ENCODE results near the gene SV2C.
"Not testable (repeated sequence)": the region's sequence is repeated elsewhere in the genome, so short reads cannot be mapped to it uniquely, and the experiment has no call there.

SV2C gene

GRCh38 chr5:76363352-76364225 lies 280.4 kb downstream of the SV2C start:
- no peak for DNase-seq

- no peak for DNase-seq
Observed at GRCh38 chr5:76364226-76364589, 281.0 kb downstream of the SV2C start.

- no peak for DNase-seq
Observed at GRCh38 chr5:76365561-76365960, 282.4 kb downstream of the SV2C start.

GRCh38 chr5:76366596-76366995 lies 283.4 kb downstream of the SV2C start:
- no peak for DNase-seq

- peak; percentile 16 for DNase-seq
Observed at GRCh38 chr5:76367623-76368371, 284.6 kb downstream of the SV2C start.

GRCh38 chr5:76368941-76369340 lies 285.8 kb downstream of the SV2C start:
- no peak for DNase-seq

GRCh38 chr5:76369668-76370067 lies 286.5 kb downstream of the SV2C start:
- DNase-seq: not testable (repeated sequence)

- no peak for DNase-seq
Observed at GRCh38 chr5:76371960-76372322, 288.8 kb downstream of the SV2C start.

GRCh38 chr5:76372323-76373054 lies 289.3 kb downstream of the SV2C start:
- no peak for DNase-seq

GRCh38 chr5:76376148-76376865 lies 293.1 kb downstream of the SV2C start:
- DNase-seq: no peak

GRCh38 chr5:76376866-76377230 lies 293.7 kb downstream of the SV2C start:
- DNase-seq: no peak

GRCh38 chr5:76378355-76378754 lies 295.2 kb downstream of the SV2C start:
- no peak for DNase-seq

- DNase-seq: no peak
Observed at GRCh38 chr5:76379316-76379715, 296.1 kb downstream of the SV2C start.

GRCh38 chr5:76379855-76380254 lies 296.7 kb downstream of the SV2C start:
- DNase-seq: no peak

- DNase-seq: no peak
Observed at GRCh38 chr5:76380346-76381066, 297.3 kb downstream of the SV2C start.

- DNase-seq: no peak
Observed at GRCh38 chr5:76383126-76383832, 300.1 kb downstream of the SV2C start.

GRCh38 chr5:76384189-76384588 lies 301.0 kb downstream of the SV2C start:
- DNase-seq: no peak

- DNase-seq: no peak
Observed at GRCh38 chr5:76384705-76385104, 301.5 kb downstream of the SV2C start.

GRCh38 chr5:76385540-76385939 lies 302.4 kb downstream of the SV2C start:
- no peak for DNase-seq

- no peak for DNase-seq
Observed at GRCh38 chr5:76386360-76386759, 303.2 kb downstream of the SV2C start.

- no peak for DNase-seq
Observed at GRCh38 chr5:76388236-76388635, 305.1 kb downstream of the SV2C start.

All from CD4-positive, alpha-beta T cell treated with Interferon gamma for 1 hour (primary cell).